ENCODE measurements around the gene FAM3B.

FAM3B gene

GRCh38 chr21:41282412-41282811 lies 34.2 kb upstream of the FAM3B start:
- TF ChIP-seq, protein P1, sequence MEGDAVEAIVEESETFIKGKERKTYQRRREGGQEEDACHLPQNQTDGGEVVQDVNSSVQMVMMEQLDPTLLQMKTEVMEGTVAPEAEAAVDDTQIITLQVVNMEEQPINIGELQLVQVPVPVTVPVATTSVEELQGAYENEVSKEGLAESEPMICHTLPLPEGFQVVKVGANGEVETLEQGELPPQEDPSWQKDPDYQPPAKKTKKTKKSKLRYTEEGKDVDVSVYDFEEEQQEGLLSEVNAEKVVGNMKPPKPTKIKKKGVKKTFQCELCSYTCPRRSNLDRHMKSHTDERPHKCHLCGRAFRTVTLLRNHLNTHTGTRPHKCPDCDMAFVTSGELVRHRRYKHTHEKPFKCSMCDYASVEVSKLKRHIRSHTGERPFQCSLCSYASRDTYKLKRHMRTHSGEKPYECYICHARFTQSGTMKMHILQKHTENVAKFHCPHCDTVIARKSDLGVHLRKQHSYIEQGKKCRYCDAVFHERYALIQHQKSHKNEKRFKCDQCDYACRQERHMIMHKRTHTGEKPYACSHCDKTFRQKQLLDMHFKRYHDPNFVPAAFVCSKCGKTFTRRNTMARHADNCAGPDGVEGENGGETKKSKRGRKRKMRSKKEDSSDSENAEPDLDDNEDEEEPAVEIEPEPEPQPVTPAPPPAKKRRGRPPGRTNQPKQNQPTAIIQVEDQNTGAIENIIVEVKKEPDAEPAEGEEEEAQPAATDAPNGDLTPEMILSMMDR (IDR thresholded peaks at IDR 0.05; ENCODE audit: low read depth, low read length): no peak
- DNase-seq (ENCODE audit: low read depth in 2 of 2): no peak
- H3K4me3 ChIP-seq (replicated peaks in 1 of 2; ENCODE audit: low read depth in 2 of 2, low read length in 2 of 2): no peak overlapping the region

DNA sequence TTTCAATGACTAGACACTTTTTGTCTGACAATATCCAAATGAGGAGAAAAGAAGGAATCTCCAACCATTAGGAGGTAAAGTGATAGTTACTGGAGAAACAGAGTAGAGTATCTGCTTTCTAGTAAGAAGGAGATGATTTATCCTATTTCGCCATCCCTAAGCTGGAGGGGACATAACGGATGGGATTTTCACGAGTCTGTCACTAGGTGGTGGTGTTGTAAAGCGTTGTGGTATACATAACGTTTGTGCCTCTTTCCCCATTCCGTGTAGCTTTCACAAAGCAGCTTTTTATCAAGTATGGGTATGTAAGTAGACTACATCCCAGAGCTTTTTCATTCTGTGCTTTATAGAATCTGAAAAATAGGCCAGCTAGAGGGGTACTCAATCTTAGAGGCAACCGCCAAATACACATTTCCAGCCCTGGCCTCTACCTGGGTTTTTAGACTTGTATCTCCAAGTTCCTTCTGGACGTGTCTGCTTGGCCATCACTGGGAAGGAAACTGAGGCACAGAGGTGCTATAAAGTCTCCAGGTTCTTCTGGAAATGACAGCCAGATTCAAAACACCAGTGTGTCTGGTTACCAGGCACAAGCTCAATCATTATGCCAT lies 33.3 kb upstream of the FAM3B start:
- DNase-seq (ENCODE audit: low read depth in 2 of 2): peak; percentile 91 to 92
- TF ChIP-seq, protein P1 (IDR thresholded peaks at IDR 0.05; ENCODE audit: low read depth, low read length): peak; percentile 76

DNA sequence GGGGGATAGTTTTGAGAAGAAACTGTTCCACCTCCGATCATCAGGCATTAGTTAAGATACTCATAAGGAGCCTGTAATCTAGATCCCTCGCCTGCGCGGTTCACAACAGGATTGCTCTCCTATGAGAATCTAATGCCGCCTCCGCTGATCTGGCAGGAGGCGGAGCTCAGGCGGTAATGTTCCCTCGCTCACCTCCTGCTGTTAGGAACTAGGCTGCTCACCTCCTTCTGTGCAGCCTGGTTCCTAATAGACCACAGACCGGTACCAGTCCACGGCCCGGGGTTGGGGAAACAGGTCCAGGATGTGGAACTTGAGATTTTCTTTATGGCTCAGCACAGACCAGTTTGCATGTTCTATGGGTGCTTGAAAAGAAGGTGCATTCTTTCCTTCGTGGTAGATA lies 27.2 kb upstream of the FAM3B start:
- peak in 1 of 2 donors; percentile 4 for DNase-seq (ENCODE audit: low read depth in 2 of 2)
- H3K4me3 ChIP-seq (replicated peaks in 1 of 2; ENCODE audit: low read depth in 2 of 2, low read length in 2 of 2): no peak overlapping the region
- TF ChIP-seq, protein P1 (IDR thresholded peaks at IDR 0.05; ENCODE audit: low read depth, low read length): no peak

More for the DNA sequence above, 33.3 kb upstream of the FAM3B start:
- no peak overlapping the region for H3K4me3 ChIP-seq (replicated peaks in 1 of 2; ENCODE audit: low read depth in 2 of 2, low read length in 2 of 2)

- no peak for DNase-seq (ENCODE audit: low read depth in 2 of 2)
- TF ChIP-seq, protein P1 (IDR thresholded peaks at IDR 0.05; ENCODE audit: low read depth, low read length): no peak
- peak overlapping the region in 1 of 2 donors; percentile 10 for H3K4me3 ChIP-seq (replicated peaks in 1 of 2; ENCODE audit: low read depth in 2 of 2, low read length in 2 of 2)
These were observed 26.3 kb upstream of the FAM3B start for GRCh38 chr21:41290106-41290799.

- DNase-seq (ENCODE audit: low read depth in 2 of 2): no peak
- TF ChIP-seq, protein P1 (IDR thresholded peaks at IDR 0.05; ENCODE audit: low read depth, low read length): no peak
- H3K4me3 ChIP-seq (replicated peaks in 1 of 2; ENCODE audit: low read depth in 2 of 2, low read length in 2 of 2): no peak overlapping the region
These were observed 21.9 kb upstream of the FAM3B start for GRCh38 chr21:41294548-41295231.

DNA sequence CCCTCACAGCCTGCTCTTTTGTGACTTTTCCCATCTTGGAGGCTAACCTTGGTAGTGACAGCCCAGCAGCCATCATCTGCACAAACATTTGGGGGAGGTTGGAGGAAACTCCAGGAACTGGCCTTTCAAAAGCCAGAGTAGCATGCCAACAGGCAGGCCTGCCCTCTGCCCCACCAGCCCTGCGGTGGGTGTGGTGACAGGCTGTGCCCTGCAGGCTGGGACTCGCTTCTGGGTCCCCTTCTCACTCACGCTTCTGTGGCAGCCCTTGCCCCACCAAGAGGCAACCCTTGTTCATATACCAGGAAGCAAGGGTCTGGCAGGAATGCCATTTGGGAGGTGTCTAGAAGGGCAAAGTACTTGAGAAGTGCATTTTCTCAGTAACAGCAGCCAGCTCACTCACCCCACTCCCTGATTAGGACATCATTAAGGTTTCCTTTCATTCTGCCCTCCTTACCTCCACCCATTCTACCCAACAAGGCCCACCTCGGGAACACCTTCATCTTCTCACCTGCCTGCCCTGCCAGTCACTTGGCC lies 20.8 kb upstream of the FAM3B start:
- TF ChIP-seq, protein P1 (IDR thresholded peaks at IDR 0.05; ENCODE audit: low read depth, low read length): no peak
- no peak for DNase-seq (ENCODE audit: low read depth in 2 of 2)
- H3K4me3 ChIP-seq (replicated peaks in 1 of 2; ENCODE audit: low read depth in 2 of 2, low read length in 2 of 2): no peak overlapping the region

Data from cardiac fibroblast (primary cell).